Adrenal gland (tissue), 12 donors: ENCODE data around the gene RALGPS1. TPM values are rescaled to one million over a fixed set of nuclear protein-coding genes. Genes with fewer than 3 reads are reported as not detected.

Experiments
- DNase-seq, 7 donors: peaks; one replicate each; pipeline ENCODE4 v3.0.0-alpha.2; 2019 to 2020
- H3K27ac ChIP-seq, 5 donors: fragments of 200-600 bp; sonication (generic) in 4 of 5; 1 replicate in 3 of 5; 2 replicates in 2 of 5; pipeline versions ENCODE4 v1.5.1 to v1.8.0; 2016 to 2020; ENCODE audit warnings: mild to moderate bottlenecking in 1 of 5
- H3K27me3 ChIP-seq: fragments of 200-600 bp; 2 replicates; pipeline ENCODE4 v1.8.0; 2021
- H3K36me3 ChIP-seq, 2 donors: fragments of 200-600 bp; replicated peaks in 1 of 2; 1 replicate in 1 of 2; 2 replicates in 1 of 2; pipeline versions ENCODE4 v1.5.1 to v1.8.0; 2018 to 2022
- H3K4me1 ChIP-seq, 2 donors: fragments of 200-600 bp; replicated peaks in 1 of 2; 1 replicate in 1 of 2; 2 replicates in 1 of 2; pipeline versions ENCODE4 v1.5.1 to v1.8.0; 2018 to 2021
- H3K4me3 ChIP-seq, 4 donors: fragments of 200-600 bp; sonication (generic) in 3 of 4; one replicate each; pipeline ENCODE4 v1.5.1; 2016 to 2018
- H3K9me3 ChIP-seq, 3 donors: fragments of 200-600 bp; sonication (generic) in 1 of 3; replicated peaks in 1 of 3; 1 replicate in 2 of 3; 2 replicates in 1 of 3; pipeline versions ENCODE4 v1.5.1 to v1.8.0; 2016 to 2021
- POLR2A ChIP-seq, 2 donors: fragments of 450-650 bp; IDR thresholded peaks; one replicate each; pipeline ENCODE4 v1.6.1; 2017; ENCODE audit warnings: antibody characterized with exemption in 2 of 2, mild to moderate bottlenecking in 2 of 2, moderate library complexity in 1 of 2
- WGBS, 4 donors: extraction: QIAGEN DNeasy Blood & Tissue Kit in 2 of 4; methylation state at CpG; one replicate each; pipeline versions ENCODE4 v1.1.5 to v1.1.7; 2013 to 2017; 5-methylcytosine and 5-hydroxymethylcytosine counted together
- intact Hi-C, 2 donors: fragments of 100-400 bp; cut with DNase I; formaldehyde crosslinking; loops; one replicate each; pipeline versions ENCODE4 v1.14.1 to v1.15.0; 2022 to 2023
- polyA plus RNA-seq, 3 donors: library from polyadenylated mRNA; stranded (reverse); fragments of 200-250 nt in 2 of 3; fragments of 350-450 nt in 1 of 3; fragmentation: Illumina TruSeq in 1 of 3; extraction: RNeasy Lipid Tissue Mini Kit (QIAGEN cat#74804) in 1 of 3; gene quantifications; one replicate each; pipeline ENCODE4 v1.2.3, GENCODE V29; 2013 to 2014
- total RNA-seq, 9 donors: library from RNA; depleted of rRNA in 4 of 9; stranded (reverse); fragments of >200 nt in 4 of 9; fragments of 120-200 nt in 1 of 9; fragmentation: NEBNext Ultra II Directional in 1 of 9; extraction: Animal tissue kit (Norgen Biotek cat#: 25700) in 1 of 9; gene quantifications; one replicate each; pipeline versions ENCODE4 v1.1.0 to v1.2.4, GENCODE V29; 2013 to 2023
- TF ChIP-seq, protein P1 (sequence below), 6 experiments: fragments of 450-650 bp in 4 of 6; fragments of 200-600 bp in 2 of 6; sonication (generic) in 1 of 6; IDR thresholded peaks; 1 replicate in 5 of 6; 2 replicates in 1 of 6; pipeline versions ENCODE4 v1.5.1 to v1.8.0; 2016 to 2021; ENCODE audit warnings: antibody characterized with exemption in 6 of 6, mild to moderate bottlenecking in 2 of 6, moderate library complexity in 1 of 6
- donor health status: healthy with polysubstance abuse.
- donor health status: Bipolar disorder and iron deficiency.
- donor health status: DM: yes; HTN: yes; CAD: no.
- donor health status: DM: no; HTN: no; CAD: no.
- donor health status: DM: no; HTN: no; CAD: no.
- donor health status: DM: yes; HTN: yes; CAD: no.

The RALGPS1 gene
- total and polyA plus RNA-seq, 12 donors, result 2.8 to 9.9 (median 5.1) TPM

DNA sequence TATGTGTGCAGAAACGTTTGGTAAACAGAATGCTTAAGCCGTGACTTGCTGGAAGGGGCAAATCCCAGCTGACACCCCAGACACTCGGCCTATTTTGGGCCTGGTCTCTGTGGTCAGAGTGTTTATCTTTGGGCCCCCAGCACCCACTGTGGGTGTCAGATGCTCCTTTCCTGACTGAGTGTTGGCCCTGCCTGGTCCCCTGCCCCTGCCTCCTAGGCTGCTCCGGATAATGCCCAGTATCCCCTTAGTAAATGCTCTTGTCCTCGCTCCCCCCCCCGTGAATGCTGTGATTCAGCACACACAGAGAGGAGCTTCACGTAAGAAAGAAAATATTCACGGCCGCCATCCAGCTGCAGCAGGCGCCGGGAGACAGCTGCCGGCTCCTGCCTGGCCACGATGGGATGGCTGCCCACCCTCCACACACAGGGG is 219.2 kb downstream of the RALGPS1 start:
- peak overlapping the region in 2 of 5 donors; percentile 73 for H3K27ac ChIP-seq
- H3K27me3 ChIP-seq, result no peaks in the 10 kb centered on the region
- intact Hi-C loops, result loop anchor here in 1 of 2 donors (5.0 kb wide), 1 partner anchor 54 kb away; no protein-coding TSS in a partner anchor
- H3K9me3 ChIP-seq, result no peaks in the 10 kb centered on the region
- H3K4me3 ChIP-seq, result no peak overlapping the region
- peaks cover 0 to 13% of the 10 kb centered on the region in 2 donors for H3K4me1 ChIP-seq
- WGBS, 4 donors, result 70 to 82% (median 71%) methylated on average over 7 to 13 of the region's 13 CpGs
- TF ChIP-seq POLR2A (IDR thresholded peaks at IDR 0.05), result no peak
- TF ChIP-seq, protein P1, sequence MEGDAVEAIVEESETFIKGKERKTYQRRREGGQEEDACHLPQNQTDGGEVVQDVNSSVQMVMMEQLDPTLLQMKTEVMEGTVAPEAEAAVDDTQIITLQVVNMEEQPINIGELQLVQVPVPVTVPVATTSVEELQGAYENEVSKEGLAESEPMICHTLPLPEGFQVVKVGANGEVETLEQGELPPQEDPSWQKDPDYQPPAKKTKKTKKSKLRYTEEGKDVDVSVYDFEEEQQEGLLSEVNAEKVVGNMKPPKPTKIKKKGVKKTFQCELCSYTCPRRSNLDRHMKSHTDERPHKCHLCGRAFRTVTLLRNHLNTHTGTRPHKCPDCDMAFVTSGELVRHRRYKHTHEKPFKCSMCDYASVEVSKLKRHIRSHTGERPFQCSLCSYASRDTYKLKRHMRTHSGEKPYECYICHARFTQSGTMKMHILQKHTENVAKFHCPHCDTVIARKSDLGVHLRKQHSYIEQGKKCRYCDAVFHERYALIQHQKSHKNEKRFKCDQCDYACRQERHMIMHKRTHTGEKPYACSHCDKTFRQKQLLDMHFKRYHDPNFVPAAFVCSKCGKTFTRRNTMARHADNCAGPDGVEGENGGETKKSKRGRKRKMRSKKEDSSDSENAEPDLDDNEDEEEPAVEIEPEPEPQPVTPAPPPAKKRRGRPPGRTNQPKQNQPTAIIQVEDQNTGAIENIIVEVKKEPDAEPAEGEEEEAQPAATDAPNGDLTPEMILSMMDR (IDR thresholded peaks at IDR 0.05), result no peak
- peak in 3 of 7 donors; percentile 24 to 71 (median 26) for DNase-seq
- H3K36me3 ChIP-seq, result no peaks in the 10 kb centered on the region

DNA sequence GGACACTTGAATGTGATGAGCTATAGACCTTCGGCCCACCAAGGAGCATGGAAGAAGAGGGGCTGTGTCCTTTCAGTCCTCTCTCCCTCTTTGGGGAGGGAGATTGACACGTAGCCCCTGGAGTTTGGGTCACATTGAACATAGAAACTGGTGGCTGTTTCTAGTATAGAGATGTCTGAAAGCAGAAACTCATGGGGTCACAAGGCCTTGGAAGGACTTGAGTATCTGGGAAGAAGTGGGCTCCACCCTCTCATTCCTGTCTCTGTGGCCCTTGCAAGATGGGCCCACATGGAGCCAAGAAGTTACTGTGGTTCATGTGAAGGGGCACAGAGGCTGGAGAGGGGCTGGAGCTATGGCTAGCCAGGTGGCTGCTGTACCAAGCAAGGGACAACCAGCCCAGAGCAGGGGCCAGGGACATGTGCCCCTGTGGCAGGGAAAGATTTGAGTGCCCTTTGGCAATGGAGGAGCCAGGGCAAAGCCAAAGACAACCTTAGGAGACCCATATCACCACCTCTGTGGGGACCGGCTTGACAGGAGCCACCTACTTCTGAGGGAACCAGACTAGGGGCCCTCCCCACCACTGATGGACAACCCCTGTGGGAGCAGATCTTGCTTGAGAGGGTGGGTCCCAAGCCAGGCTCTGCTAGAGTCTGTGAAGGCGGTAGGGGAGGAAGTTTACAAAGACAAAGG is 220.6 kb downstream of the RALGPS1 start:
- no peak overlapping the region for H3K27ac ChIP-seq
- DNase-seq, result peak in 3 of 7 donors; percentile 1 to 38 (median 12)
- no peaks in the 10 kb centered on the region for H3K36me3 ChIP-seq
- intact Hi-C loops, result no loop called here
- H3K27me3 ChIP-seq, result no peaks in the 10 kb centered on the region
- H3K9me3 ChIP-seq, result no peaks in the 10 kb centered on the region
- H3K4me1 ChIP-seq, result peaks cover 0 to 5% of the 10 kb centered on the region in 2 donors
- no peak for TF ChIP-seq POLR2A (IDR thresholded peaks at IDR 0.05)
- TF ChIP-seq, protein P1 (IDR thresholded peaks at IDR 0.05), result no peak
- no peak overlapping the region for H3K4me3 ChIP-seq
- WGBS, 4 donors, result 54 to 95% (median 89%) methylated on average over 3 to 4 of the region's 4 CpGs

DNA sequence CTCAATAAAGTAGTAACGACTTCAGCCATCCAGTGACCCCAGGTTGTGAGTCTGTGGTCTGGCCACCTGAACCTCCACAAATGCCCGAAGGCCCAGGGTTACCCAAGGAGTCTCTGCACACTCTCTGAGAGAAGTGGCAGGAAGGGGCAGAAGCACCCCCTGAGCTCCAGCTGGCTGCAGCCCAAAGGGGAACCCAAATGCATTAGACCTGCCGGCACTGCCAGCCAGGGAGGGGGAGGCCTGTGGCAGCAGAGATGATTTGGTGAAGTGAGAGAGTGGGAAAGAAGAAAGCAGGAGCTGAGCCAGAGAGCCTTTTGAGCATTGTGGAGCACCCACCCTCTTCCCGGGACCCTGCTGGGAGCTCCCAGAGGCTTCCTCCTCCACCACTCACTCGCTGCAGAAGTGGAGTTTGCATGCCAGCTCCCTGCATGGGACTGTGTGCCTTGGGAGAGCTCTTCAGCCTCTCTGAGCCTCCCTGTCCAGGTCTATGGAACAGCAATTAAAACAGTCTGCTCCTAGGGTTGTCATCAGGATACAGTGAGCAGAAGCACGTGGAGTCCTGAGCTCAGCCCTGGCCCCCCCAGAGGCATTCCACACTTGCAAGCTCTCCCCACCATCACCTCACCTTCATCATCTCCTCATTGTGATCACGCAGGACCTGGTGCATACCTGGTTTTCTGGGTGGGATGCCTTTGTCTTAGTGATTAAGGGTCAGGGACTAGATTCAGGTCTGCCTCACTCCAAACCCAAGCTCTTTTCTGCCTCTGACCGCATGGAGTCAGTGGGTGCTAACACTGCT is 221.7 kb downstream of the RALGPS1 start:
- intact Hi-C loops, result no loop called here
- Histone ChIP-seq H3K4me1 (peaks cover 0 to 5% of the 10 kb centered on the region in 2 donors), H3K4me3 (no peak overlapping the region), H3K27ac (no peak overlapping the region), H3K9me3 (no peaks in the 10 kb centered on the region), H3K36me3 (no peaks in the 10 kb centered on the region), H3K27me3 (no peaks in the 10 kb centered on the region)
- TF ChIP-seq, protein P1 (IDR thresholded peaks at IDR 0.05), result no peak
- no peak for TF ChIP-seq POLR2A (IDR thresholded peaks at IDR 0.05)
- peak in 4 of 7 donors; percentile 1 to 48 (median 11) for DNase-seq
- WGBS, 4 donors, result 91 to 98% (median 94%) methylated on average over 8 of the region's 8 CpGs

DNA sequence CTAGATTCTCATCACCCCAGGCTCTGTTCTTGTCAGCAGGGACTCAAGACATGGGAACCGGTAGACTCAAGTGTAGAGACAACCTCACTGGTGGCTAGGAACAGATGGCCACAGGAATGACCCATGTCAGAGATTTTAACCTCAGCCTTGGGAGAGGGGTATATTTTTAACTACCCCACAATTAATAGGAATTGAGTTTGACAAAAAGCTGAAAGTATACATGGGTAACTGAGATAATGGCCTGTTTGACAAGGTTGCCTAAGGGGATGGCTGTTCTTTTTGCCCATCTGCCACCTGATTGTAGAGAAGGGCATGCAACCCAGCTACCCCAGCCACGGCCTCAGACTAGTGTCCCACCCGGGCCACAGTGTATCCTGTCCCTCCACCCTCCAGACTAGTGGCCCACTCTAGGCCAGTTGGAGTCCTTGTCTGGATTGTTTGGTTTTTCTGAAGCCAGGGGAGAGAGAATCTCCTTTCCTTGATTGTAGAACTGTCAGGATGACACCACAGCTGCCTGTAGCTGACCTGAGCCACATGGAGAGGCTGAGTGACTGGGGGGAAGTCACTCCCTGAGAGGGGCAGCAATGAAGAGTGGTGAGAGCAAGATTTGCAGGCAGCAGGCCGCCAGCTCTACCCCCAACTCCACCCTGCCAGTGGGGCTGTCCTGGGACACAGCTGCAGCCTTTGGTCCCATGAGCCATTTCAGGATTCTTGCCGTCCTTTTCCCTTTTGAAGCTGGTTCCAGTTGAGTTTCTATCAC is 222.5 kb downstream of the RALGPS1 start:
- TF ChIP-seq, protein P1 (IDR thresholded peaks at IDR 0.05), result no peak
- TF ChIP-seq POLR2A (IDR thresholded peaks at IDR 0.05), result no peak
- Histone ChIP-seq H3K4me3 (no peak overlapping the region), H3K27ac (no peak overlapping the region), H3K27me3 (no peaks in the 10 kb centered on the region), H3K9me3 (no peaks in the 10 kb centered on the region), H3K4me1 (peaks cover 0 to 5% of the 10 kb centered on the region in 2 donors), H3K36me3 (no peaks in the 10 kb centered on the region)
- 89 to 98% (median 92%) methylated on average over 3 to 5 of the region's 5 CpGs for WGBS, 4 donors
- DNase-seq, result peak in 4 of 7 donors; percentile 2 to 51 (median 12)
- intact Hi-C loops, result no loop called here
